ENCODE results near the gene CCL28. TPM values are rescaled to one million over a fixed set of nuclear protein-coding genes. Genes with fewer than 3 reads are reported as not detected.
"Not testable (repeated sequence)": the region's sequence is repeated elsewhere in the genome, so short reads cannot be mapped to it uniquely, and the experiment has no call there.

Gene CCL28
- total RNA-seq, 1 donor: 15.6 TPM

DNA sequence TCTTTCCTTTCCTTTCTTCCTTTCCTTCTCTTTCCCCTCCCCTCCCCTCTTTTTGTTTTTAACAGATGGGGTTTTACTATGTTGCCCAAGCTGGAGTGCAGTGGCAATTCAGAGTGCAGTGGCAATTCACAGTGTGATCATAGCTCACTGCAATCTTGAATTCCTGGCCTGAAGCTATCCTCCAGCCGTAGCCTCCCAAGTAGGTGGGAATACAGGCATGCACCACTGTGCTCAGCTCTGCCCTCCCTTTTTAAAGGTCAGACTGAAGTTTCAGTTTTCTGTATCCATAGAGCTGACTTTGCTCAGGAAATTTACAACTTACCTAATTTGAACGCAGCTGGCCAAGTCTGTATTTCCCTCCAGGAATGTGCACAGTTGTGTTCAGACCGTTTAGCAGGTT is 696 bp downstream of the CCL28 start:
- no peaks in the 10 kb centered on the region for H3K9me3 ChIP-seq (ENCODE audit: low read depth, low read length)
- H3K27ac ChIP-seq (ENCODE audit: low read depth, low read length): no peak overlapping the region
- H3K27me3 ChIP-seq (ENCODE audit: insufficient read depth, low read length): no peaks in the 10 kb centered on the region
- no peak overlapping the region for H3K4me3 ChIP-seq (ENCODE audit: insufficient read depth, low read length)
- H3K4me2 ChIP-seq (ENCODE audit: insufficient read depth, low read length): no peak overlapping the region
- DNase-seq (ENCODE audit: insufficient read length, low spot score, missing footprints): no peak
- TF ChIP-seq, protein P1, sequence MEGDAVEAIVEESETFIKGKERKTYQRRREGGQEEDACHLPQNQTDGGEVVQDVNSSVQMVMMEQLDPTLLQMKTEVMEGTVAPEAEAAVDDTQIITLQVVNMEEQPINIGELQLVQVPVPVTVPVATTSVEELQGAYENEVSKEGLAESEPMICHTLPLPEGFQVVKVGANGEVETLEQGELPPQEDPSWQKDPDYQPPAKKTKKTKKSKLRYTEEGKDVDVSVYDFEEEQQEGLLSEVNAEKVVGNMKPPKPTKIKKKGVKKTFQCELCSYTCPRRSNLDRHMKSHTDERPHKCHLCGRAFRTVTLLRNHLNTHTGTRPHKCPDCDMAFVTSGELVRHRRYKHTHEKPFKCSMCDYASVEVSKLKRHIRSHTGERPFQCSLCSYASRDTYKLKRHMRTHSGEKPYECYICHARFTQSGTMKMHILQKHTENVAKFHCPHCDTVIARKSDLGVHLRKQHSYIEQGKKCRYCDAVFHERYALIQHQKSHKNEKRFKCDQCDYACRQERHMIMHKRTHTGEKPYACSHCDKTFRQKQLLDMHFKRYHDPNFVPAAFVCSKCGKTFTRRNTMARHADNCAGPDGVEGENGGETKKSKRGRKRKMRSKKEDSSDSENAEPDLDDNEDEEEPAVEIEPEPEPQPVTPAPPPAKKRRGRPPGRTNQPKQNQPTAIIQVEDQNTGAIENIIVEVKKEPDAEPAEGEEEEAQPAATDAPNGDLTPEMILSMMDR (IDR thresholded peaks at IDR 0.05; ENCODE audit: extremely low read depth, low read depth, low read length): no peak
- no peaks in the 10 kb centered on the region for H3K79me2 ChIP-seq (ENCODE audit: insufficient read depth, low read length)
- no peaks in the 10 kb centered on the region for H4K20me1 ChIP-seq (ENCODE audit: insufficient read depth, low read length)
- no peaks in the 10 kb centered on the region for H3K36me3 ChIP-seq (ENCODE audit: insufficient read depth, low read length)
- no peak overlapping the region for H2AFZ ChIP-seq (ENCODE audit: low read length)
- no peaks in the 10 kb centered on the region for H3K4me1 ChIP-seq (ENCODE audit: insufficient read depth, low read length)

DNA sequence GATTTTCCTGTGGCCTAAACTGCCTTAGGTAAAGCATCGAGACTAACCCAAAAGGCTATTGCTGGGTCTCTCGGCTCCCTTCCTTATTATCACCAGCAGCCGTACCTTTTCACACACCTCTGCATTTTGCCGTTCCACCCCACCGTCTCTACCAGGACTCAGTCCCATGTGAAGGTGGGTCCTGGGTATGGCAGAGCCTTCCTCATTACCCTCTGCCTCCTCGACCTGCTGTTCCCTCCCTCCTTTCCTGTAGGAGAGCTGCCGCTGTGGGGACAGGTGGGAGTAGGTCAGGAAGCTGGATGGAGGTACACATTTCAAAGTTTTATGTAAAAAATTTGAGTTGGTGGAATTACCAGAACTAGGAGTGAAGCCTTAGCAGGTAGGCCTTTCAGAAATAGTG is 1.8 kb downstream of the CCL28 start:
- Histone ChIP-seq H4K20me1 (ENCODE audit: insufficient read depth, low read length) (no peaks in the 10 kb centered on the region), H3K4me3 (ENCODE audit: insufficient read depth, low read length) (no peak overlapping the region), H3K27ac (ENCODE audit: low read depth, low read length) (no peak overlapping the region), H2AFZ (ENCODE audit: low read length) (no peak overlapping the region), H3K36me3 (ENCODE audit: insufficient read depth, low read length) (no peaks in the 10 kb centered on the region), H3K4me2 (ENCODE audit: insufficient read depth, low read length) (no peak overlapping the region), H3K9me3 (ENCODE audit: low read depth, low read length) (no peaks in the 10 kb centered on the region), H3K79me2 (ENCODE audit: insufficient read depth, low read length) (no peaks in the 10 kb centered on the region), H3K27me3 (ENCODE audit: insufficient read depth, low read length) (no peaks in the 10 kb centered on the region), H3K4me1 (ENCODE audit: insufficient read depth, low read length) (no peaks in the 10 kb centered on the region)
- TF ChIP-seq, protein P1 (IDR thresholded peaks at IDR 0.05; ENCODE audit: extremely low read depth, low read depth, low read length): no peak
- no peak for DNase-seq (ENCODE audit: insufficient read length, low spot score, missing footprints)

DNA sequence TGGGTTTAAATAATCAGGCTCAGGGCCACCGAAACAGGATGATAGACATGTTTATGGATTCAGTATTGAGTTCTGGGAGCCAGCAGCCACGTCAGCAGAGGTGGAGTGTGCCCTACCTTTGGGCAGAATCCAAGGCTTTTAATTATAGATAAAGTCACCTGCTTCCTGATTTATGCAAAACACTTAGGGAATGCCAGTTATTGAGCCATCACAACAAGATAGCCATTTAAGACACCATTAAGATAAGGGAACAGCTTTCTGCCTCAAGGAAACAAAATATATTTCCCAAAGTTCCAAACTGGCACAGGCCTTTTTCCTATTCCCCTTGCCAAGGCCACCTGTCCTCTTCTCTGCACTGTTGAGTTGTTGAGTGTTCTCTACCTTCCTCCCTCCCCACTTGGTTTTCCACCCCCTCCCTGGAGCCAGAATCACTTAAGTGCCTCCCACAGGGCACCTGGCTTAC is 2.4 kb downstream of the CCL28 start:
- Histone ChIP-seq H3K9me3 (ENCODE audit: low read depth, low read length) (no peaks in the 10 kb centered on the region), H3K79me2 (ENCODE audit: insufficient read depth, low read length) (no peaks in the 10 kb centered on the region), H3K4me3 (ENCODE audit: insufficient read depth, low read length) (no peak overlapping the region), H3K4me2 (ENCODE audit: insufficient read depth, low read length) (no peak overlapping the region), H3K4me1 (ENCODE audit: insufficient read depth, low read length) (no peaks in the 10 kb centered on the region), H2AFZ (ENCODE audit: low read length) (no peak overlapping the region), H3K27ac (ENCODE audit: low read depth, low read length) (no peak overlapping the region), H4K20me1 (ENCODE audit: insufficient read depth, low read length) (no peaks in the 10 kb centered on the region), H3K36me3 (ENCODE audit: insufficient read depth, low read length) (no peaks in the 10 kb centered on the region), H3K27me3 (ENCODE audit: insufficient read depth, low read length) (no peaks in the 10 kb centered on the region)
- no peak for DNase-seq (ENCODE audit: insufficient read length, low spot score, missing footprints)
- TF ChIP-seq, protein P1 (IDR thresholded peaks at IDR 0.05; ENCODE audit: extremely low read depth, low read depth, low read length): no peak

DNA sequence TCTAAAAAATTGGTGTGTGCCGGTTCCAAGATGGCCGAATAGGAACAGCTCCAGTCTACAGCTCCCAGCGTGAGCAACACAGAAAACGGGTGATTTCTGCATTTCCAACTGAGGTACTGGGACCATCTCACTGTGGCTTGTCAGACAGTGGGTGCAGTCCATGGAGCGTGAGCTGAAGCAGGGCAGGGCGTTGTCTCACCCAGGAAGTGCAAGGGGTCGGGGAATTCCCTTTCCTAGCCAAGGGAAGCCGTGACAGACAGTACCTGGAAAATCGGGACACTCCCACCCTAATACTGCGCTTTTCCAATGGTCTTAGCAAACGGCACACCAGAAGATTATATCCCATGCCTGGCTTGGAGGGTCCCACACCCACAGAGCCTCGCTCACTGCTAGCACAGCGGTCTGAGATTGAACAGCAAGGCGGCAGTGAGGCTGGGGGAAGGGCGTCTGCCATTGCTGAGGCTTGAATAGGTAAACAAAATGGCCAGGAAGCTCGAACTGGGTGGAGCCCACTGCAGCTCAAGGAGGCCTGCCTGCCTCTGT is 9.6 kb downstream of the CCL28 start:
- H3K79me2 ChIP-seq (ENCODE audit: insufficient read depth, low read length); H3K4me2 ChIP-seq (ENCODE audit: insufficient read depth, low read length); H4K20me1 ChIP-seq (ENCODE audit: insufficient read depth, low read length): not testable (repeated sequence)

More for the DNA sequence above, 9.6 kb downstream of the CCL28 start:
- not testable (repeated sequence) for H3K9me3 ChIP-seq (ENCODE audit: low read depth, low read length); H3K27me3 ChIP-seq (ENCODE audit: insufficient read depth, low read length); H2AFZ ChIP-seq (ENCODE audit: low read length); H3K36me3 ChIP-seq (ENCODE audit: insufficient read depth, low read length); H3K4me3 ChIP-seq (ENCODE audit: insufficient read depth, low read length); H3K4me1 ChIP-seq (ENCODE audit: insufficient read depth, low read length); H3K27ac ChIP-seq (ENCODE audit: low read depth, low read length); DNase-seq (ENCODE audit: insufficient read length, low spot score, missing footprints)
